ENCODE measurements around the gene C3orf49.

Gene C3orf49

GRCh38 chr3:63880653-63881052 is 61.6 kb downstream of the C3orf49 start:
- no peak for DNase-seq (ENCODE audit: low read depth in 2 of 2)

- DNase-seq (ENCODE audit: low read depth in 2 of 2) = no peak
Observed at GRCh38 chr3:63886858-63887257, 67.8 kb downstream of the C3orf49 start.

DNA sequence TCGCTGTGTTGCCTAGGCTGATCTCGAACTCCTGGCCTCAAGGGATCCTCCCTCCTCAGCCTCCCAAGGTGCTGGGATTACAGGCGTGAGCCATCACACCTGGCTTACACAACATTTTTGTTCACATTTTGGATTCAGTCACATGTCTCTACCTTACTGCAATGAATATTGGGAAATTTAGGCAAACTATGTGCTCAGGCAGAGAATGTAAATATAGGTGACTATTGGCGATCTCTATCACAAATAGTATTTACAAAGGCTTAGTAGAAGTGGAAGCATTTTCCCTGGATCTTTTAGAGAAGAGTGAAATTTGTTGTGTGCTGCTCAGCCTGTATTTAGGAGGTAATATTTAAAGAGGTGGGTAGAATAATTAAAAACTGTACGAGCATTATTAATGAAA is 72.4 kb downstream of the C3orf49 start:
- DNase-seq (ENCODE audit: low read depth in 2 of 2) = no peak

GRCh38 chr3:63892773-63893352 is 73.8 kb downstream of the C3orf49 start:
- no peak for DNase-seq (ENCODE audit: low read depth in 2 of 2)

- no peak for DNase-seq (ENCODE audit: low read depth in 2 of 2)
Observed at GRCh38 chr3:63895422-63896189, 76.5 kb downstream of the C3orf49 start.

DNA sequence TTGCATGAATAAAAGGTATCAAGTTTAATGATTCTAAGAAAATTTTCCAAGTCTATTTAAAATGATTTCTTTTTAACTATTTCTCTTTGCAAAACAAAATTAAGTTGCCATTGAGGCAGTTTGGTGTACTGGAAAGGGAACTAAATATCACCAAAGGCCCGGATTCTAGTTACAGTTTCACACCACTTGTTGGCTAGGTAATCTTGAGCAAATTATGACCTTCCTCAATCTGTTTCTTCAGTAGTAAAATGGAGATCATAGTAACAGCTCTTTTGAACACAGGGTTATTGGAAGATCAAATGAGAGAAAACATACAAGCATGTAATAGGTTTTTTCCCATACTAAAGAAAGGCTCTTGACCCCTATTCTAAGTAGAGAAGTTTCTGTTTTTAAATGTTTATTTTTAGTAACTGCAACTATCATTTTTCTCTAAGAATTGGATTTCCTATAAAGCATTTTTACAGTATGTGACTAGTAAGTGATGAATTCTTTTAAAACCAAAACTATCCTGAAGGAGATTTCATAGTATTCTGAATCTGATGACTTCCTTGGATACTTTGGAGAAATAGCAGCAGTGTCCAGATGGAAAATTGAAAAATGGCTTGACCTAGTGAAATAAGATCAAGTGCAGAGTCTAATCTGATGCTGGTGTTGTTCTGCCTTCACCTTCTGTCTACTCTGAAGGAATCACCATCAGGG is 77.4 kb downstream of the C3orf49 start:
- no peak for DNase-seq (ENCODE audit: low read depth in 2 of 2)
